NB4 (cell line): ENCODE data around the gene MMP13.

Experiments
- CTCF ChIP-seq: IDR thresholded peaks from one replicate; pipeline ENCODE4 v1.5.1; 2012; ENCODE audit warnings: low read depth, low read length
- POLR2A ChIP-seq: IDR thresholded peaks from 2 replicates; pipeline ENCODE4 v1.6.1; 2011; ENCODE audit warnings: mild to moderate bottlenecking; ENCODE audit not compliant: insufficient read length; ENCODE audit errors: extremely low read depth

GRCh38 chr11:102927624-102927990, 27.9 kb downstream of the MMP13 start:
- TF ChIP-seq CTCF: no peak
- no peak for TF ChIP-seq POLR2A
